H1 (cell line): ENCODE results near the gene CCDC175.

Source experiments
- CREB1 ChIP-seq: IDR thresholded peaks from 2 replicates; pipeline ENCODE4 v1.6.1; 2012; ENCODE audit warnings: inconsistent platforms
- CTCF ChIP-seq, 3 experiments: IDR thresholded peaks; 1 replicate in 2 of 3; 2 replicates in 1 of 3; pipeline versions ENCODE4 v1.5.1 to v1.6.1; 2011; ENCODE audit warnings: low read length in 3 of 3, mild to moderate bottlenecking in 3 of 3, inconsistent platforms in 2 of 3, low read depth in 1 of 3, moderate library complexity in 1 of 3; ENCODE audit not compliant: insufficient read depth in 1 of 3; ENCODE audit errors: control extremely low read depth in 1 of 3
- EGR1 ChIP-seq: IDR thresholded peaks from 2 replicates; pipeline ENCODE4 v1.6.1; 2011; ENCODE audit warnings: low read depth, low read length, borderline replicate concordance
- EZH2 ChIP-seq: fragments of 200-600 bp; sonication (generic); IDR thresholded peaks from 2 replicates; pipeline ENCODE4 v1.7.1; 2012; ENCODE audit warnings: low read depth, mild to moderate bottlenecking, moderate library complexity, low read length, inconsistent platforms; ENCODE audit not compliant: severe bottlenecking
- HDAC2 ChIP-seq, 2 experiments: fragments of 300-600 bp in 1 of 2; sonication (generic) in 1 of 2; IDR thresholded peaks; 2 replicates each; pipeline ENCODE4 v1.6.1; 2011 to 2012; ENCODE audit warnings: low read depth in 2 of 2, low read length in 2 of 2, mild to moderate bottlenecking in 2 of 2, moderate library complexity in 2 of 2, borderline replicate concordance in 1 of 2, inconsistent platforms in 1 of 2
- USF2 ChIP-seq: IDR thresholded peaks from 2 replicates; pipeline ENCODE4 v1.6.1; 2011; ENCODE audit warnings: low read length, improper control_type of control experiment
- YY1 ChIP-seq: IDR thresholded peaks from 2 replicates; pipeline ENCODE4 v1.6.1; 2011; ENCODE audit warnings: low read depth, mild to moderate bottlenecking, low read length

GRCh38 chr14:59566725-59567124, 9.9 kb downstream of the CCDC175 start:
- TF ChIP-seq EZH2 = no peak
- TF ChIP-seq USF2 = no peak
- TF ChIP-seq CREB1 = no peak
- no peak for TF ChIP-seq EGR1
- no peak for TF ChIP-seq CTCF (IDR thresholded peaks at IDR 0.05; ENCODE audit: control extremely low read depth in 1 of 3, insufficient read depth in 1 of 3, low read depth in 1 of 3, low read length in 3 of 3)
- TF ChIP-seq HDAC2 (IDR thresholded peaks at IDR 0.05; ENCODE audit: borderline replicate concordance in 1 of 2, low read depth in 2 of 2, low read length in 2 of 2) = no peak
- TF ChIP-seq YY1 = no peak
